PC-3 (cell line): ENCODE data around the gene PLEKHM2. TPM values are rescaled to one million over a fixed set of nuclear protein-coding genes. Genes with fewer than 3 reads are reported as not detected.

Experiments used
- ATAC-seq: fragments of 200-7000 bp; cut with Tn5 transposase; 2 replicates; pipeline ENCODE4 v1.9.1; 2020; ENCODE audit warnings: mild to moderate bottlenecking, moderate library complexity
- BruUV-seq: library from RNA; stranded (reverse); fragments of 400-500 nt; replicated peaks from 2 replicates; lab custom pipeline; 2021; lab: Mats Ljungman, UMichigan
- CTCF ChIA-PET: fragments of 300-600 bp; sonication (Branson Sonifier 250); formaldehyde crosslinking; loops from one replicate; lab custom pipeline; 2022; ENCODE audit warnings: antibody characterized with exemption; lab: Charles Lee
- POLR2A ChIA-PET: fragments of 300-600 bp; sonication (Branson Sonifier 250); formaldehyde crosslinking; loops from one replicate; lab custom pipeline; 2022; ENCODE audit warnings: antibody characterized with exemption; ENCODE audit not compliant: unreplicated experiment; lab: Charles Lee
- DNase-seq: peaks from one replicate; pipeline ENCODE4 v3.0.0-alpha.2; 2015
- H2AFZ ChIP-seq: fragments of 300-600 bp; sonication (generic); 2 replicates; pipeline ENCODE4 v1.6.0; 2016; ENCODE audit warnings: antibody characterized with exemption, low read length
- H3F3A ChIP-seq: fragments of 300-600 bp; sonication (generic); one replicate; pipeline ENCODE4 v1.6.0; 2017; ENCODE audit warnings: antibody characterized with exemption, low read length, control low read depth, mild to moderate bottlenecking; ENCODE audit not compliant: unreplicated experiment
- H3K27ac ChIP-seq: fragments of 300-600 bp; sonication (generic); 2 replicates; pipeline ENCODE4 v1.5.1; 2016; ENCODE audit warnings: mild to moderate bottlenecking, low read length
- H3K27me3 ChIP-seq: fragments of 300-600 bp; sonication (generic); 2 replicates; pipeline ENCODE4 v1.6.1; 2016; ENCODE audit warnings: low read length, mixed read lengths
- H3K36me3 ChIP-seq: fragments of 300-600 bp; sonication (generic); 2 replicates; pipeline ENCODE4 v1.6.1; 2016; ENCODE audit warnings: low read depth, mixed run types, low read length, mixed read lengths
- H3K4me1 ChIP-seq: fragments of 300-600 bp; sonication (generic); 2 replicates; pipeline ENCODE4 v1.5.1; 2016; ENCODE audit warnings: low read length; ENCODE audit not compliant: insufficient read depth
- H3K4me2 ChIP-seq: fragments of 300-600 bp; sonication (generic); 2 replicates; pipeline ENCODE4 v1.6.0; 2016; ENCODE audit warnings: low read length
- H3K4me3 ChIP-seq: fragments of 300-600 bp; sonication (generic); 2 replicates; pipeline ENCODE4 v1.5.1; 2016; ENCODE audit warnings: mild to moderate bottlenecking, low read length, mixed read lengths
- H3K79me2 ChIP-seq: fragments of 300-600 bp; sonication (generic); 2 replicates; pipeline ENCODE4 v1.6.1; 2017; ENCODE audit warnings: low read length, mixed read lengths
- H3K9ac ChIP-seq: fragments of 300-600 bp; sonication (generic); 2 replicates; pipeline ENCODE4 v1.6.0; 2016; ENCODE audit warnings: mild to moderate bottlenecking, low read length
- H3K9me2 ChIP-seq: fragments of 300-600 bp; sonication (generic); replicated peaks from 2 replicates; pipeline ENCODE4 v1.6.1; 2016; ENCODE audit warnings: mixed run types, low read length, mixed read lengths
- H3K9me3 ChIP-seq: fragments of 300-600 bp; sonication (generic); 2 replicates; pipeline ENCODE4 v1.6.1; 2016; ENCODE audit warnings: low read length, mixed read lengths
- H4K20me1 ChIP-seq: fragments of 300-600 bp; sonication (generic); 2 replicates; pipeline ENCODE4 v1.6.1; 2016; ENCODE audit warnings: low read length, mixed read lengths
- EZH2 ChIP-seq: fragments of 300-600 bp; sonication (generic); IDR thresholded peaks from one replicate; pipeline ENCODE4 v1.6.1; 2017; ENCODE audit warnings: antibody characterized with exemption, mild to moderate bottlenecking, low read length; ENCODE audit not compliant: unreplicated experiment
- EZH2phosphoT487 ChIP-seq: fragments of 300-600 bp; sonication (generic); IDR thresholded peaks from 2 replicates; pipeline ENCODE4 v1.6.1; 2018; ENCODE audit warnings: mild to moderate bottlenecking, antibody characterized with exemption, low read length, borderline replicate concordance
- intact Hi-C: fragments of 100-400 bp; cut with micrococcal nuclease; formaldehyde crosslinking; loops from 2 replicates; pipeline ENCODE4 v1.9.0; 2023
- total RNA-seq: library from RNA; depleted of rRNA; stranded (reverse); fragments of >200 nt; gene quantifications from 2 replicates; pipeline ENCODE4 v1.2.3, GENCODE V29; 2014
- TF ChIP-seq, protein P1 (sequence below): fragments of 300-600 bp; sonication (generic); conservative IDR thresholded peaks from 2 replicates; pipeline ENCODE4 v1.5.1; 2017; ENCODE audit warnings: antibody characterized with exemption, low read depth, mild to moderate bottlenecking, low read length

Gene PLEKHM2
- total RNA-seq, 1 experiment from 2014 or later: 31.3 TPM

DNA sequence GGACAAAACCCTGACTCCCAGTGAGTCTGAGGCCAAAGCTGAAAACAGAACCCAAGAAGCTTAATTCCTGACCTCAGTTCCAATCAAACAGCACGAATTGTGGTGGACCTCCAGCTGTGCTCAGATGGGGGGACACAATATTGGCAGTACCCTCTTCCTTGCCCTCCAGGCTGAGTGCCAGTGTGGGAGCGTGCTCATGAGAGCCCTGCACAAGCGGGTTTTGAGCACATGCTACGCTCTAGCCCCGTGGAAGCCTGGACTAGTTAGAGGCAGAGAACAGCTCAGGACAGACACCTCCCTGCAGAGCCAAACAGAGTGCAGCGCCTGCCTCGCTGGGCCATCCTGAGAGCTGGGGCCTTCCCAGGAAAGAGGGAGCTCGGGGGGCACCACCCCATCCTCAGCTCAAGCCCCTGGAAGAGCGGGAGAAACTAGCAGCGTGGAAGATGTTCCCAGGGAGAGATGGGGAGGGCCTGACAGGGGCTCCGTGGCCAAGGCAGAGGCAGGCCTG, 49.2 kb downstream of the PLEKHM2 start:
- no peak overlapping the region for H3K27ac ChIP-seq
- H3K9ac ChIP-seq: no peak overlapping the region
- no peaks in the 10 kb centered on the region for H3F3A ChIP-seq
- no TSS peak for BruUV-seq
- no peaks in the 10 kb centered on the region for H3K79me2 ChIP-seq
- ChIA-PET CTCF (no interaction called here), POLR2A (no interaction called here)
- no peaks in the 10 kb centered on the region for H3K9me2 ChIP-seq
- H3K27me3 ChIP-seq: no peaks in the 10 kb centered on the region
- DNase-seq (no peak), ATAC-seq (no peak)
- no peak for TF ChIP-seq EZH2
- TF ChIP-seq EZH2phosphoT487: no peak
- TF ChIP-seq, protein P1, sequence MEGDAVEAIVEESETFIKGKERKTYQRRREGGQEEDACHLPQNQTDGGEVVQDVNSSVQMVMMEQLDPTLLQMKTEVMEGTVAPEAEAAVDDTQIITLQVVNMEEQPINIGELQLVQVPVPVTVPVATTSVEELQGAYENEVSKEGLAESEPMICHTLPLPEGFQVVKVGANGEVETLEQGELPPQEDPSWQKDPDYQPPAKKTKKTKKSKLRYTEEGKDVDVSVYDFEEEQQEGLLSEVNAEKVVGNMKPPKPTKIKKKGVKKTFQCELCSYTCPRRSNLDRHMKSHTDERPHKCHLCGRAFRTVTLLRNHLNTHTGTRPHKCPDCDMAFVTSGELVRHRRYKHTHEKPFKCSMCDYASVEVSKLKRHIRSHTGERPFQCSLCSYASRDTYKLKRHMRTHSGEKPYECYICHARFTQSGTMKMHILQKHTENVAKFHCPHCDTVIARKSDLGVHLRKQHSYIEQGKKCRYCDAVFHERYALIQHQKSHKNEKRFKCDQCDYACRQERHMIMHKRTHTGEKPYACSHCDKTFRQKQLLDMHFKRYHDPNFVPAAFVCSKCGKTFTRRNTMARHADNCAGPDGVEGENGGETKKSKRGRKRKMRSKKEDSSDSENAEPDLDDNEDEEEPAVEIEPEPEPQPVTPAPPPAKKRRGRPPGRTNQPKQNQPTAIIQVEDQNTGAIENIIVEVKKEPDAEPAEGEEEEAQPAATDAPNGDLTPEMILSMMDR: no peak
- H3K36me3 ChIP-seq: 0 out of 2 replicates have a peak, but pooled peaks cover 3% of the 10 kb centered on the region
- H3K9me3 ChIP-seq: no peaks in the 10 kb centered on the region
- intact Hi-C loops: no loop called here
- H3K4me1 ChIP-seq: no peaks in the 10 kb centered on the region
- H3K4me3 ChIP-seq: no peak overlapping the region
- H3K4me2 ChIP-seq: no peak overlapping the region
- no peaks in the 10 kb centered on the region for H4K20me1 ChIP-seq
- H2AFZ ChIP-seq: no peak overlapping the region

DNA sequence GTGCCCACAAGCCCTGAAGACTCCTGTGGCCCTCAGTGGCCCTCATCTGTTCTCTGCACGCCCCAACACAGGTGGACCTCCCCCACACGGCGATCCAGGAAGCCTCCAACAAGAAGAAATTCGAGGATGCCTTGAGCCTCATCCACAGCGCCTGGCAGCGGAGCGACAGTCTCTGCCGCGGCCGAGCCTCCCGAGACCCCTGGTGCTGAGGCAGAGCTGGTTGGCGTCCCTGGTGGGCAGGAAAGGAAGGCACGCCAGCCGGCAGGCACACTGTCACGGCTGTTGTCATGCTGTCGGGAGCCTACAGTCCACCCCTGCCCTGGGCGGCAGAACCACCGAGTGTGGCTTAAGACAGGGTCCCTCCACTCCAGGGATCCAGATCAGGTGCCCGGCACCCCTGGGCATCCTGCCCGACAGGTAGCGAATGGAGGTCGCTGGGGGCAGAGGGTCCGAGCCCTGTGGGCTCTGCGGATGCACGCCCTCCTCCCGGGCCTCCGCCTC, 49.7 kb downstream of the PLEKHM2 start:
- no peaks in the 10 kb centered on the region for H3F3A ChIP-seq
- no TSS peak for BruUV-seq
- H2AFZ ChIP-seq: no peak overlapping the region
- ChIA-PET POLR2A (no interaction called here), CTCF (no interaction called here)
- H3K4me1 ChIP-seq: no peaks in the 10 kb centered on the region
- H3K9ac ChIP-seq: no peak overlapping the region
- intact Hi-C loops: no loop called here
- H4K20me1 ChIP-seq: no peaks in the 10 kb centered on the region
- H3K4me3 ChIP-seq: no peak overlapping the region
- H3K27me3 ChIP-seq: no peaks in the 10 kb centered on the region
- no peaks in the 10 kb centered on the region for H3K9me2 ChIP-seq
- H3K4me2 ChIP-seq: no peak overlapping the region
- 0 out of 2 replicates have a peak, but pooled peaks cover 3% of the 10 kb centered on the region for H3K36me3 ChIP-seq
- TF ChIP-seq EZH2phosphoT487 (no peak), EZH2 (no peak)
- TF ChIP-seq, protein P1: no peak
- ATAC-seq (no peak), DNase-seq (no peak)
- no peaks in the 10 kb centered on the region for H3K9me3 ChIP-seq
- H3K79me2 ChIP-seq: no peaks in the 10 kb centered on the region
- no peak overlapping the region for H3K27ac ChIP-seq

DNA sequence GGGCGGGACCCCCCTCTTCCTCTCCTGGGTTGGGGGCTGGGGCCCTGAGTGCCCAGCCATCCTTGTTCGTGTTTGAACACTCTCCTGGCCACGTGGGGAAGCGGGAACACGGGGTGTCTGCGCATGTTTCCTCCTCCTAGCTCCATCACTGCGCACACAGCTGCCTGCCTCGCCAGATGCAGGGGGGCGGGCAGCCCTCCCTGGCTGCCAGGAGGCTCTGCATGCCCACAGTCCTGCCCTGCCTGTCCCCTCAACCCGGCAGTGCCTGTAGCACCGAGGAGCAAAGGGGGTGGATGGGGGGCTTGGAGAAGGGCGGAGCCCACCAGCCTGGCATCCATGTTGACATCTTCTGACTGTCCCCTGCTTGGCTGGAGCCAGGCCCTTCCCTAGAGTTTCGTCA, 50.2 kb downstream of the PLEKHM2 start:
- H3K4me1 ChIP-seq: no peaks in the 10 kb centered on the region
- H3K9me3 ChIP-seq: no peaks in the 10 kb centered on the region
- H3K9me2 ChIP-seq: no peaks in the 10 kb centered on the region
- no peaks in the 10 kb centered on the region for H3K79me2 ChIP-seq
- TF ChIP-seq EZH2phosphoT487 (no peak), EZH2 (no peak)
- TF ChIP-seq, protein P1: no peak
- no peaks in the 10 kb centered on the region for H3F3A ChIP-seq
- ChIA-PET CTCF (no interaction called here), POLR2A (no interaction called here)
- 0 out of 2 replicates have a peak, but pooled peaks cover 3% of the 10 kb centered on the region for H3K36me3 ChIP-seq
- H3K4me3 ChIP-seq: no peak overlapping the region
- ATAC-seq (no peak), DNase-seq (no peak)
- no peaks in the 10 kb centered on the region for H3K27me3 ChIP-seq
- intact Hi-C loops: no loop called here
- H3K4me2 ChIP-seq: no peak overlapping the region
- no TSS peak for BruUV-seq
- no peaks in the 10 kb centered on the region for H4K20me1 ChIP-seq
- no peak overlapping the region for H3K27ac ChIP-seq
- H3K9ac ChIP-seq: no peak overlapping the region
- H2AFZ ChIP-seq: no peak overlapping the region
